ENCODE results near the gene PAK1.

Gene PAK1

GRCh38 chr11:77435972-77436371, 37.9 kb downstream of the PAK1 start:
- no peak for DNase-seq (ENCODE audit: low read depth)

- DNase-seq (ENCODE audit: low read depth), result no peak
Measured at GRCh38 chr11:77431813-77432212, 42.1 kb downstream of the PAK1 start.

- no peak for DNase-seq (ENCODE audit: low read depth)
Measured at GRCh38 chr11:77428598-77428997, 45.3 kb downstream of the PAK1 start.

GRCh38 chr11:77425346-77425745, 48.5 kb downstream of the PAK1 start:
- no peak for DNase-seq (ENCODE audit: low read depth)

GRCh38 chr11:77424644-77425043, 49.2 kb downstream of the PAK1 start:
- DNase-seq (ENCODE audit: low read depth), result no peak

- no peak for DNase-seq (ENCODE audit: low read depth)
Measured at GRCh38 chr11:77423624-77424023, 50.3 kb downstream of the PAK1 start.

- no peak for DNase-seq (ENCODE audit: low read depth)
Measured at GRCh38 chr11:77422687-77423086, 51.2 kb downstream of the PAK1 start.

GRCh38 chr11:77421041-77421723, 52.7 kb downstream of the PAK1 start:
- no peak for DNase-seq (ENCODE audit: low read depth)

- no peak for DNase-seq (ENCODE audit: low read depth)
Measured at GRCh38 chr11:77418971-77419597, 54.8 kb downstream of the PAK1 start.

GRCh38 chr11:77418155-77418970, 55.5 kb downstream of the PAK1 start:
- no peak for DNase-seq (ENCODE audit: low read depth)

GRCh38 chr11:77416357-77416756, 57.5 kb downstream of the PAK1 start:
- no peak for DNase-seq (ENCODE audit: low read depth)

- no peak for DNase-seq (ENCODE audit: low read depth)
Measured at GRCh38 chr11:77413850-77414460, 59.9 kb downstream of the PAK1 start.

GRCh38 chr11:77412814-77413213, 61.1 kb downstream of the PAK1 start:
- no peak for DNase-seq (ENCODE audit: low read depth)

- DNase-seq (ENCODE audit: low read depth), result peak; percentile 66
Measured at GRCh38 chr11:77411717-77412441, 62.0 kb downstream of the PAK1 start.

GRCh38 chr11:77411137-77411707, 62.7 kb downstream of the PAK1 start:
- peak; percentile 9 for DNase-seq (ENCODE audit: low read depth)

GRCh38 chr11:77410076-77410827, 63.6 kb downstream of the PAK1 start:
- DNase-seq (ENCODE audit: low read depth), result no peak

GRCh38 chr11:77409046-77409445, 64.8 kb downstream of the PAK1 start:
- DNase-seq (ENCODE audit: low read depth), result no peak

- DNase-seq (ENCODE audit: low read depth), result no peak
Measured at GRCh38 chr11:77407613-77408012, 66.3 kb downstream of the PAK1 start.

GRCh38 chr11:77406396-77406795, 67.5 kb downstream of the PAK1 start:
- DNase-seq (ENCODE audit: low read depth), result no peak

- no peak for DNase-seq (ENCODE audit: low read depth)
Measured at GRCh38 chr11:77403211-77403610, 70.7 kb downstream of the PAK1 start.

- DNase-seq (ENCODE audit: low read depth), result no peak
Measured at GRCh38 chr11:77402218-77402556, 71.7 kb downstream of the PAK1 start.

All from activated T-cell treated with anti-CD3 and anti-CD28 coated beads for 1 hour (primary cell).